Right atrium auricular region (tissue), 2 donors: ENCODE data around the gene MAFF. TPM values are rescaled to one million over a fixed set of nuclear protein-coding genes. Genes with fewer than 3 reads are reported as not detected.

Experiments
- DNase-seq: peaks from one replicate; pipeline ENCODE4 v3.0.0-alpha.2; 2019; ENCODE audit warnings: low spot score
- H3K27ac ChIP-seq, 2 donors: fragments of 200-600 bp; sonication (generic); 1 replicate in 1 of 2; 2 replicates in 1 of 2; pipeline ENCODE4 v1.5.1; 2016 to 2019
- H3K27me3 ChIP-seq, 2 donors: fragments of 200-600 bp; sonication (generic); one replicate each; pipeline versions ENCODE4 v1.5.1 to v1.6.0; 2017 to 2019
- H3K36me3 ChIP-seq: fragments of 200-600 bp; sonication (generic); one replicate; pipeline ENCODE4 v1.5.1; 2016
- H3K4me1 ChIP-seq, 2 donors: fragments of 200-600 bp; sonication (generic); one replicate each; pipeline versions ENCODE4 v1.5.1 to v1.6.0; 2017 to 2019
- H3K4me3 ChIP-seq, 2 donors: fragments of 200-600 bp; sonication (generic); 1 replicate in 1 of 2; 2 replicates in 1 of 2; pipeline ENCODE4 v1.5.1; 2017 to 2019; ENCODE audit warnings: mild to moderate bottlenecking in 1 of 2, moderate library complexity in 1 of 2
- H3K9me3 ChIP-seq, 2 donors: fragments of 200-600 bp; sonication (generic); one replicate each; pipeline ENCODE4 v1.5.1; 2019
- total RNA-seq, 2 donors: library from RNA; depleted of rRNA; stranded (reverse); fragments of >200 nt; gene quantifications; one replicate each; pipeline ENCODE4 v1.1.0, GENCODE V29; 2016
- TF ChIP-seq, protein P1 (sequence below), 2 donors: fragments of 200-600 bp; sonication (generic); IDR thresholded peaks; one replicate each; pipeline ENCODE4 v1.5.1; 2019; ENCODE audit warnings: antibody characterized with exemption in 2 of 2

MAFF gene
- total RNA-seq, 2 donors from 2014 or later: 24.8 to 43.5 TPM

DNA sequence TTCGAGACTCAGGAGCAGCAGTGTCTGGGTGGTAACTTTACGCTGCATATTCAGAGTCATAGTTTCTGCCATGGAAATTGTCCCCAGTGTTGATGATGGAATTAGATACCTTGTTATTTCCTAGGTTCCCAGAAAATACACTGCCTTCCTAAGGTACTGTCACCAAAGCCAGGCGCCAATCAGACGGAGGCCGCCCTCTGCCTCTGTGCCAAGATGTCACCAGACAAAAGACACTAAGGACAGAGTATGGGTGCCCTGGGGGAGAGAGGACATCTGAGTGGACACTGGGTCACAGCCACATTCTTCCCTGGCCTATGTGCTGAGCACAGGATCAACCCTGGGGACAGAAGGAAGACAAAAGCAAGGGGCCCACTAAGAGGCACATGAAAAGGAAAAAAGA lies 31.3 kb upstream of the MAFF start:
- Histone ChIP-seq H3K27me3 (no peaks in the 10 kb centered on the region), H3K36me3 (no peaks in the 10 kb centered on the region), H3K27ac (peak overlapping the region; percentile 81 to 88), H3K4me3 (no peak overlapping the region), H3K4me1 (peaks cover 0 to 55% of the 10 kb centered on the region in 2 donors), H3K9me3 (no peaks in the 10 kb centered on the region)
- no peak for DNase-seq
- TF ChIP-seq, protein P1, sequence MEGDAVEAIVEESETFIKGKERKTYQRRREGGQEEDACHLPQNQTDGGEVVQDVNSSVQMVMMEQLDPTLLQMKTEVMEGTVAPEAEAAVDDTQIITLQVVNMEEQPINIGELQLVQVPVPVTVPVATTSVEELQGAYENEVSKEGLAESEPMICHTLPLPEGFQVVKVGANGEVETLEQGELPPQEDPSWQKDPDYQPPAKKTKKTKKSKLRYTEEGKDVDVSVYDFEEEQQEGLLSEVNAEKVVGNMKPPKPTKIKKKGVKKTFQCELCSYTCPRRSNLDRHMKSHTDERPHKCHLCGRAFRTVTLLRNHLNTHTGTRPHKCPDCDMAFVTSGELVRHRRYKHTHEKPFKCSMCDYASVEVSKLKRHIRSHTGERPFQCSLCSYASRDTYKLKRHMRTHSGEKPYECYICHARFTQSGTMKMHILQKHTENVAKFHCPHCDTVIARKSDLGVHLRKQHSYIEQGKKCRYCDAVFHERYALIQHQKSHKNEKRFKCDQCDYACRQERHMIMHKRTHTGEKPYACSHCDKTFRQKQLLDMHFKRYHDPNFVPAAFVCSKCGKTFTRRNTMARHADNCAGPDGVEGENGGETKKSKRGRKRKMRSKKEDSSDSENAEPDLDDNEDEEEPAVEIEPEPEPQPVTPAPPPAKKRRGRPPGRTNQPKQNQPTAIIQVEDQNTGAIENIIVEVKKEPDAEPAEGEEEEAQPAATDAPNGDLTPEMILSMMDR (IDR thresholded peaks at IDR 0.05): no peak

DNA sequence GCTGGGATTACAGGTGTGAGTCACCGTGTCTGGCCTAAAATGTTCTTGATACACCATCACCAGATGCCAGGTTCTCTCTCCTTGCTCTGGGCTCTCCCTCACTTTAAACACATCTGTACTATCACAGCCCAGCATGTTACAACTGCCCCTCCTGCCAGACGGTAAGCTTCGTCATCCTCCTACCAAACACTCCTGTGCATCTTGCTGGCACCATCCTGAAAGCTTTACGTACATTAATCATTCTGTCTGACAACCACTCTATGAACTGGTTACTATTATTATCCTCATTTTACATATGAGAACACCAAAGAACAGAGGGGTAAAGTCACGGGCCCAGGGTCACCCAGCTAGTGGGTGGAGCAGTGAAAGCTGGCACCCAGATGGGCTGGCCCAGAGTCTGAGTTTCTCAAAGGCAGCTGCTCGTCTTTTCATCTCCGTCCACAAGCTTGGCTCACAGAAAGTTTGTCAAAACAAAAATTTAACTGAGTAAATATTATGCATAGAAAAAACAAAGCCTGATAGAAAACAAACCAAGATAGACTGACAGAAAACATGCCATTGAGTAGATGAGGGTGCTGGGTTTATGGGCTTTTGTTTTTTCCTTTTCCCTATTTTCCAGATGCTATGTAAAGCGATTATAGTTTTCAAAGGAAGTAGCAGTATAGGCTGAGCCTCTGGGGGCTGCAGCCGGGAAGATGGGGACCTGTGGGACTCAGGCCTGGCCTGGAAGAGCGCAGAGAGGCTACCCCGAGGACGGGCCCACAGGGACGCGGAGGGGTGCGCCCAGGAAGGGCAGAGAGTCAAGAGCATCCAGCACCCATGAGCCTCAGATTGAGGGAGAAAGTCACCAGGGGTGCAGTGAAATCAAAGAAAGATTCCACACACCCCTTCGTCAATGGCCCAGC lies 29.6 kb upstream of the MAFF start:
- peaks cover 0 to 68% of the 10 kb centered on the region in 2 donors for H3K4me1 ChIP-seq
- peak overlapping the region; percentile 79 to 81 for H3K27ac ChIP-seq
- H3K9me3 ChIP-seq: no peaks in the 10 kb centered on the region
- TF ChIP-seq, protein P1 (IDR thresholded peaks at IDR 0.05): no peak
- H3K27me3 ChIP-seq: no peaks in the 10 kb centered on the region
- no peak for DNase-seq
- H3K4me3 ChIP-seq: no peak overlapping the region
- no peaks in the 10 kb centered on the region for H3K36me3 ChIP-seq

DNA sequence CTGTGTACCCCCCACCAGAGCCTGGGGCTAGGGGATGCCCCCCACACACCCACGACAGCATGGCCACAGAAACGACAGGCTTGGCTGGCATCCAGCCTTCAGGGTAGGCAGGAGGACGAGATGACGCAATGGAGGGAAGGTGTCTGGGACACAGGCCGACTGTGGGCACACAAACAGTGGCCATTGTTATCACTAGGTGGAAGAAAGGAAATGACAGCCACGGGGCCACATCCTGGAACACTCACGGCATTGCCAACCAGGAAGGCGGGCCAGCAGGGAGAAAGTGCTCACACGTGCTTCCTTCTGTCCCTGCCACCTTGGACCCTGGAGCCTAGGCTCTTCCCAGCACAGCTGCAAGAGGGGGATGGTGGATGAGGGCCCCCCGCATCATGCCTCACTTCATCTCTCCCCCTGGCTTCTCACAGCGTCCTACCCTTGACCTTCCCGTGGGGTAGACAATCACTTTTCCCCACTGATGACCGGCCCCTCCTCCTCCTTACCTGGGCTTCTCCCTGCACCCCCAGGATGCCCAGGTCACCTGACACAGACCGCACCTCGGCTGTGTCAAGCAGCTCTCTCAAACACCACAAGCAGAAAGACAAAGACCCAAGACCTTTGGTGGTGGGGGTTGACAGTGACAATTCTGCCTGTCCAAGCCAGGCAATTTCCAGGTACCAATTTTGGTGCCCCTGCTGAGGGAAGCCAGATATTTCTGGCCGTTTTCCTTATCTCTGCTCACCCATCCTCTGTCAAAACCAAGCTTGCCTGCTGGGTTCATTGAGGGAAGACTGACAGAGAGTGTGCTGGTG lies 28.8 kb upstream of the MAFF start:
- H3K27ac ChIP-seq: peak overlapping the region; percentile 79 to 81
- peaks cover 0 to 67% of the 10 kb centered on the region in 2 donors for H3K4me1 ChIP-seq
- H3K4me3 ChIP-seq: no peak overlapping the region
- H3K9me3 ChIP-seq: no peaks in the 10 kb centered on the region
- no peaks in the 10 kb centered on the region for H3K27me3 ChIP-seq
- TF ChIP-seq, protein P1 (IDR thresholded peaks at IDR 0.05): no peak
- peak; percentile 83 for DNase-seq
- H3K36me3 ChIP-seq: no peaks in the 10 kb centered on the region

DNA sequence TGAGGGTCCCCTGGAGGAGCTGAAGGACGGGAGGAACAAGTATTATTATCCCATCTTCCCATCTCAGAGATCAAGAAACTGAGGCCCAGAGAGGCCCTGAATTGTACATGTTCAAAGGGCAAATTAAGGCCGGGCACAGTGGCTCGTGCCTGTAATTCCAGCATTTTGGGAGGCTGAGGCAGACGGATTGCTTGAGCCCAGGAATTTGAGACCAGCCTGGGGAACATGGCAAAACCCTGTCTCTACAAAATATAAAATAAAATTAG lies 28.2 kb upstream of the MAFF start:
- no peaks in the 10 kb centered on the region for H3K36me3 ChIP-seq
- no peaks in the 10 kb centered on the region for H3K9me3 ChIP-seq
- no peak for DNase-seq
- H3K4me3 ChIP-seq: no peak overlapping the region
- H3K27ac ChIP-seq: peak overlapping the region in 1 of 2 donors; percentile 81
- TF ChIP-seq, protein P1 (IDR thresholded peaks at IDR 0.05): no peak
- H3K4me1 ChIP-seq: peaks cover 0 to 67% of the 10 kb centered on the region in 2 donors
- no peaks in the 10 kb centered on the region for H3K27me3 ChIP-seq

DNA sequence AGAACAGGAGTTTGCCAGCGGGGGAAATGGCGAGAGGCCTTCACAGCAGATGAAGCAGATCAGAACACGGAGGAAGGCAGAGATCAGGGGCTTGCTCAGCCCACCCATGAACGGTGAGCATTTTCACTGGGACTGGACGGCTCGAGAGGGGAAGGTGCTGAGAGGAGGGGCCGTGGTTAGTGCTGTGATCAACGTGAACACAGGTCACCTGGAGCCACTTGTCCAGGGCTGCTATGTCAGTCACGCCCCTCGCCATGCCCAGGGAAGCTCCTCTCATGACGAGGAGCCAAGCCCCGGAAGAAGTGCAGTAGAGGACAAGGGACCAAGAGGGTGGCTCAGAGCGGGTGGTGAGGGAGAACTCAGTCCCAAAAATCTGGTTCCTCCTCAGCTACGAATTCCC lies 27.2 kb upstream of the MAFF start:
- peak overlapping the region in 1 of 2 donors; percentile 97 for H3K27ac ChIP-seq
- TF ChIP-seq, protein P1 (IDR thresholded peaks at IDR 0.05): no peak
- H3K4me1 ChIP-seq: peaks cover 0 to 62% of the 10 kb centered on the region in 2 donors
- DNase-seq: no peak
- H3K4me3 ChIP-seq: no peak overlapping the region
- H3K9me3 ChIP-seq: no peaks in the 10 kb centered on the region
- H3K27me3 ChIP-seq: no peaks in the 10 kb centered on the region
- no peaks in the 10 kb centered on the region for H3K36me3 ChIP-seq
